T follicular helper cell (primary cell): ENCODE measurements around the gene WWP2.
"Not testable (repeated sequence)": the region's sequence is repeated elsewhere in the genome, so short reads cannot be mapped to it uniquely, and the experiment has no call there.

ENCODE experiments used
- DNase-seq: peaks from one replicate; pipeline ENCODE4 v3.0.0-alpha.2; 2020; ENCODE audit warnings: low read depth

The WWP2 gene

DNA sequence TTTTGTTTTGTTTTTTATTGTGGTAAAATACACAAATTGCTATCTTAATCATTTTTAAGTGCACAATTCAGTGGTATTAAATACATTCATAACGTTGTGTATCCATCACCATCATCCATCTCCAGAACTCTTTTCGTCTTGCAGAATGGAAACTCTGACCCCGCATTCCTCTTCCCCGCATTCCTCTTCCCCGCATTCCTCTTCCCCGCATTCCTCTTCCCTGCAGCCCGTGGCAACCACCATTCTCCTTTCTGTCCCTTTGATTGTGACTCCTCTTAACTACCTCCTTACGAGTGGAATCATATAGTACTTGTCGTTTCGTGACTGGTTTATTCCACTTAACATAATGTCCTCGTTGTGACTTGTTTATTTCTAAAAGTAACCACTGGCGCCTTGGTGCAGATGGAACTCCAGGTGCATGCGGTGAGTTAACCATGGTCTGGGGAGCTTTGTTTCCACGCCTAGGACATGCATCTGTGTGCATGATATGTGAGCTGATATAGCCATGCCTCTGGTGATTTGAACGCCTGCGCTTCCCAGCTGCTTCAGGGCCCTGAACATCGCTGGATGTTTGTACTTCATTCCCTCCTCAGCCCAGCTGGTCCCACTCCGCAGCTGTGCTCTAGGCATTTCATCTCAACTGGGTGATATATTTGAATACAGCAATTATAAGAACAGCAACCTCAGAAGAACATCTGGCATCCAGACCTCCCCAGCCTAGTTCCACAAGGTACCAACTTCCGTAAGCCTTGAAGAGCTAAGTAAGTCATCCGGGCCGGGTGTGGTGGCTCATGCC, 181.3 kb downstream of the WWP2 start:
- DNase-seq = not testable (repeated sequence)

DNA sequence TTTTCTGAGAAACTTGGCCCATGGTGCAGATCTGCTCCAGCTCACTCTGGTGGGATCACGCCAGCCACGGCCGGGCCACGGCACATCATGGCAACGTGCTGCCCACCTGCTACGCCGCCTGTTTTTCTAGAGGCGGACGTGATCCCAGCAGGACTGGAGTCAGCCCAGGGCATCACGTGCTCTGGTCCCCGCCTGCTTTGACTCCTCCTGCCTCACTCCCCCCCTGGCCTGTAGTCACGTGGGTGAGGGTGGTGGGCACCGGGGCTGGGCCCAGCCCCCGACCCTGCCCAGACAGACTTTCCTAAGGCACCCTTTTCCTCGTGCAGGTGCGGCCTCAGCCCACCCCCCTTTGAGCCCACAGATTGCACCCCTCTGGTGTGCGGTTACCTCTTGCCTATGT, 188.3 kb downstream of the WWP2 start:
- not testable (repeated sequence) for DNase-seq

DNA sequence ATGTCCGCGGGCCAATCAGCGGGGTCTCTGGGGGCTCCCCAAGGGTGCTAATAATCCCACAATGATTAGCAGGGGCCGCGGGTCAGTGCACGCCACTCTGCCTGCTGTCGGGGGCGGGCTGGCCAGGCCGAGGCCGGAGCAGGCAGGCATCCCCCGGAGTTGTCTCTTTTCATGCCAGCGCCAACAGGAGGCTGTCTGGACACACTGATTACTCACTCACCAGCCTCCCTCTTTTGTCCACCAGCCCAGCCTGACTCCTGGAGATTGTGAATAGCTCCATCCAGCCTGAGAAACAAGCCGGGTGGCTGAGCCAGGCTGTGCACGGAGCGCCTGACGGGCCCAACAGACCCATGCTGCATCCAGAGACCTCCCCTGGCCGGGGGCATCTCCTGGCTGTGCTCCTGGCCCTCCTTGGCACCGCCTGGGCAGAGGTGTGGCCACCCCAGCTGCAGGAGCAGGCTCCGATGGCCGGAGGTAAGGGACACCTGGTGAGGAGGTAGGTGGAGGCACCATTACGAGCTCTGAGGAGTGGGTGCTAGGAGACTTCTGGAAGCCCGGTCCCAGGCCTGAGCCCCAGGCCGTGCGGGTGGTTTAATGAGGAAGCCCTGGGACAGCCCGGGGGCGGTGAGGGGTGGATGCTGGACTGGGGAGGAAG, 189.0 kb downstream of the WWP2 start, which contains the start of gene CLEC18A:
CLEC18A (plus strand) TSS at position 318 of the 655 bp plus-strand sequence; CDS start at position 351, 33 bp downstream.
- not testable (repeated sequence) for DNase-seq

DNA sequence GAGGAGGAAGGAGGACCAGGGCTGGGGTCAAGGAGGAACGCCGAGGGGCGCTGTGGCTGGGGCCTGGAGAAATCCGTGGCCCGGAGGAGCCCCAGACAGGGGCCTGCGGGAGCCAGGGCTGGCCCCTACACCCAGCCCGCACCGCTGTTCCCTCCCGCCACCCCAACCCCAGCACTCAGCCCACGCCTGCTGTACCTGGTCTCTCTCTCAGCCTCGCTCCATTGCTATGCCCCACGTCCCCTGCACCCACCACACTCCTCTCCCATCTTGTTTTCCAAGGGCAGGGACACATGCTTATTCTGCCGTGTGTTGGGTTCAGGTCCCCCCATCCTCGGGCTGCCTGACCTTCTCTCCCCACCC, 189.5 kb downstream of the WWP2 start:
- DNase-seq = not testable (repeated sequence)

DNA sequence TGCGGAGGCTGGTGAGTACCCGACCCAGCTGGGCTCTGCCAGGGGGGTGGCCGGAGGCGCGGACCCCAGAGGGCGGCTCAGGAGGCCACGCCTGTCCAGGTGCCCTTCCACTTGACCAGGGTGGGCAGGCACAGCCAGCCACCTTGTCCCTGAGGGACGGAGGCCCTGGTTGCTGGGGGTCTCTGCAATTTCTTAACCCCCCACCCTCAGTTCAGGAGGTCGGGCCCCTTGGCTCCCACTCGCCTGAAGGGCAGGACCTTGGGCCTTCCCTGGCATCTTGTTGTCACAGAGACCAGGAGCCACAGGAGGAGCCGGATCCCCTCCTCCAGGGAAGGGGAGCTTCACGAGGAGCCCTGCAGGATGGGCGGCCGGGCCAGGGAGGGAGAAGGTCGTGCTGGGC, 190.0 kb downstream of the WWP2 start:
- DNase-seq = not testable (repeated sequence)

DNA sequence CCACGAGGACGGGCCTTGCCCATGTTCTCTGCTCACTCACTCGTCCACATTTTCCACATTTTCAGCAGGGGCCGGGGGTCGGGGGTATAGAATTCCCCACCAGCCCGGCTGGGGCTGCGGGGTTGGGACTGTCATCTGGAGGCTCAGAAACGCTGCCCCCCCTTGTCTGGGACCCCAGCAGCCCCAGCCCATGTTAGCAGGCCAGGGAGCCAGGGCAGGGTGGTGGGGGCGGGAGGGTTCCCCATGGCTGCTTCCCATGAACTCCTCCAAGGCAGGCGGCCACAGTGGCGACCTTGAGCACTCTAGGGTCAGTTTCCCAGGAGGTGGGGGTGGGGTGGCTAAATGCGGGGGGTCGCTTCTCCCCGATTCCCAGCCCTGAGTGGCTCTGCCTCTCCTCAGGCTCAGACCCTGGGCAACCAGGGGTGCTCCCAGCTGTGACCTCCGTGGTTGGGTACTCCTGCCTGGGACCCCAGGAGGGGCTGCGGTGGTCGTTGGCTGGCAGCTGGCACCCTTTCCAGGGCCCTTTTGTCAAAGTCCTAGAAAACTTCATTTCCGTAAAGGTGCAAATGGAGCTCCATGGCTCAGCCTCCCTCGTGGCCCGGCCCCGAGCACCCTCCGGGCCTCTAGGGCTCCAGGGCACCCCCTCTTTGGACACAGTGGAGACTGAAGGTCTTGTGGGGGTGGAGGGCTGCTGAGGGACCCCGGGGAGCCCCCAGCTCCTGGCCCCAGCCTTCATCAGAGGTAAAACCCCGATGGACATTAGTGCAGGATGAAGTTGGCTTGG, 190.6 kb downstream of the WWP2 start:
- DNase-seq = not testable (repeated sequence)

DNA sequence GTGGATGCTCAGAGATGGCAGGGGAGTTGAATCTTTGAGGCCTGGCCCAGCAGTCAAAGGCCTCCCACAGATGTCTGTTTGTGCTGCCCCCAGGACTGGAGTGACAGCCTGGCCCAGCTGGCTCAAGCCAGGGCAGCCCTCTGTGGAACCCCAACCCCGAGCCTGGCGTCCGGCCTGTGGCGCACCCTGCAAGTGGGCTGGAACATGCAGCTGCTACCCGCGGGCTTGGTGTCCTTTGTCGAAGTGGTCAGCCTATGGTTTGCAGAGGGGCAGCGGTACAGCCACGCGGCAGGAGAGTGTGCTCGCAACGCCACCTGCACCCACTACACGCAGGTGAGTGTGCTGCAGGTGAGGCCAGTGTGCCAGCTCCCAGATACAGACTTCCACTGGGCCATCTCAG, 192.1 kb downstream of the WWP2 start:
- DNase-seq = not testable (repeated sequence)

DNA sequence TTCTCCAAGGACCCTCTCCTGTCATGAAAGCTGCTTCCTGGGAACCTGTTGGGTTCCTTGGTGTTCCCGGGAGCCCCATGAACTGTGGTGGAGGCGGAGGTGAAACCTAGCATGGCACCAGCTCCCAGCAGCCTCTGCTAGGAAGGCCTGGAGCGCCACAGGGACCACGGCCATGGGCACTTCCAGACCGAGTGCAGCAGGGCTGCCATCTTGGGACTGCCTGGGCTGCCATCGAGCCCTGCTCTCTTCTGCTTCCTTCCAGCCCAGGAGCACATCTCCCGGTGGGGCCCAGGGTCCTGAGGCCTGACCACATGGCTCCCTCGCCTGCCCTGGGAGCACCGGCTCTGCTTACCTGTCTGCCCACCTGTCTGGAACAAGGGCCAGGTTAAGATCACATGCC, 201.2 kb downstream of the WWP2 start:
- DNase-seq = not testable (repeated sequence)

DNA sequence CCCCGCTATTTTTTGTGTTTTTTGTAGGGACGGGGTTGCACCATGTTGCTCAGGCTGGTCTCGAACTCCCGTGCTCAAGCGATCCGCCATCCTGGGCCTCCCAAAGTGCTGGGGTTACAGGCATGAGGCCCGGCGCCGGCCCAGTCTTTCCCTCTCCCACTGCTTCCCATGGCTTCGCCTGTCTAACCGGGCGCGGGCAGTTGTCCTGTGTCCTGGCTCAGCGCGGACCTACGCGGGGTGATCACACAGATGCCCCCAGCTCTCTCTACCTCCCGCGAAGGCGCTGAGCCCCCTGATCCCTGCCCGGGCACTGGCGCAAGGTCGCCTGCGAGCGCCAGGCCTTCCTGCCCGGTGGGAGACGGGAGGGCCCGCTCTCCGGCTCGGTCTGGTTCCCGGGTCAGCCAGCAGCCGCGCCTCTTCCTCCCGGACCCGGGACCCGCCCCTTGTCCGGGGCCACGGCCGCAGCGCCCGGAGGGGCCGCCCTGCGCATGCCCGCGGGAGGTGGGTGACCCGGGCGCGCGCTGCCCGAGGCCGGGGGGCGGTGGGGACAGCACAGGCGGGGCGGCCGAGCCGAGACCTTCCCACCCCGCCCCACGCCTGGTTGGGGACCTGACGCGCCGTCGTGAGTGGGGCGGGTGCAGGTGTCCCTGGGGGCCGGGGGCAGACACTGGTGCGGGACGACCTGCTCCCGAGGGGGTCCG, 203.0 kb downstream of the WWP2 start:
- DNase-seq = not testable (repeated sequence)

DNA sequence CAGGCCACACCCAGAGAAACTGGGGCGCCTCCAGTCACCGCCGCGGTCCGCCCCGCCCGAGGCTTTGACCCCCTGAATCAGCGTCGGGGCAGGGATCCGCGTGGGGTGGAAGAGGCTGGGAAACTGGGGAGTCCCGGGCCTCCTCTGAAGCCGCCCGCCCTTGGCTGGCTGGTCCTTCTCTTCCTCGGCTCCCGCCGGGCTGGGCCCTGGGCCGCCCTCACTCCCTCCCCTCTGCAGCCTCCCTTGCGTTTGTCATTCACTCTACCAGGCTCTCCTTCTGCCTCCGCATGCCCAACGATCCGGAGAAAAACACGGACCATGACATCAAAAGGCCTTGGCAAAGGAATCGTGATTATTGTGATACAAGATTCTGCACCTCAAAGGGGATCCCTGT, 203.5 kb downstream of the WWP2 start:
- not testable (repeated sequence) for DNase-seq

DNA sequence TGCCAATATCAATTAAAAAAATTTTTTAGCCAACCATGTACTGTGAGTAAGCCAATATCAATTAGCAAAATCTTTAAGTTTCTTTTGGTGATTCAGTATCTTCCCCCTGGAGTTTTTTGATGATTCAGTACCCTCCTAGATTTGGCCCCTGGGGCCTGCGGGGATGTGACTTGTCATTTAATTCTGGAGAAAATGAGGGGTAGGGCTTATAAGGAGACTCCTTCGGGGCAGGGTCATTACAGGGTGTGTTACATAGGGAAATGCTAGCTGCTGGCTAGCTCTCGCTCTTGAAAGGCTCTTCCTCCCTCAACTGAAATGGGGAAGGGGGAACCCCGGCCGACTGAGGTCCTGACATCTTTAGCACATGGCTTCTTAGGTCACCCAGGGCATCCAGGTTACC, 205.6 kb downstream of the WWP2 start:
- not testable (repeated sequence) for DNase-seq

DNA sequence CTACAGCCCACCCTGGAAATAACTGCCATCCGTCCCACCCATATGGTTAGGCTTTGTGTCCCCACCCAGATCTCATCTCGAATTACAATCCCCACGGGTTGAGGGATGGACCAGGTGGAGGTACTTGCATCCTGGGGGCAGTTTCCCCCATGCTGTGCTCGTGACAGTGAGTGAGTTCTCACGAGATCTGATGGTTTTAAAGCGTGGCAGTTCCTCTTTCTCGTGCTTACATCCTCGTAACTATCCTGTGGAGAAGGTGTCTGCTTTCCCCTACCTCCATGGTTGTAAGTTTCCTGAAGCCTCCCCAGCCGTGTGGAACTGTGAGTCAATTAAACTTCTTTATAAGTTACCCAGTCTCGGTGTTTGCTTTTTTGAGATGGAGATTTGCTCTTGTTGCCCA, 206.0 kb downstream of the WWP2 start:
- not testable (repeated sequence) for DNase-seq

DNA sequence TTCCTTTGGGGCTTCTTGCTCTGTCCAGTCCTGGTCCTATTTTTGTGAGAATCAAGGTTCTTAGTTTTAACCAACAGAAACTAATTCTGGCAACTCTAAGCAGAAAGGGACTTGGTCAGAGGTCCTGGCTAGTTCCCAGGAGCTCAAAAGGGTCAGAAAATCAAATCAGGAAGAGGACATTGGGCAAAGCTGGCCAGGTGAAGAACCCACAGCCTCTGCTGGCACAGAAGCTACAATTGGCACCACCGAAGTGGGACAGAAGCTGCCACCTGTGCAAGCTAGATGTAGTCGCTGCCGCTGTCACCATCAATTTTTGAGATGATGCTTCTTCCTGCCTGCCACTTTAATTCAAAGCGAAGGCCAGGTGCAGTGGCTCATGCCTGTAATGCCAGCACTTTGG, 207.5 kb downstream of the WWP2 start:
- not testable (repeated sequence) for DNase-seq

DNA sequence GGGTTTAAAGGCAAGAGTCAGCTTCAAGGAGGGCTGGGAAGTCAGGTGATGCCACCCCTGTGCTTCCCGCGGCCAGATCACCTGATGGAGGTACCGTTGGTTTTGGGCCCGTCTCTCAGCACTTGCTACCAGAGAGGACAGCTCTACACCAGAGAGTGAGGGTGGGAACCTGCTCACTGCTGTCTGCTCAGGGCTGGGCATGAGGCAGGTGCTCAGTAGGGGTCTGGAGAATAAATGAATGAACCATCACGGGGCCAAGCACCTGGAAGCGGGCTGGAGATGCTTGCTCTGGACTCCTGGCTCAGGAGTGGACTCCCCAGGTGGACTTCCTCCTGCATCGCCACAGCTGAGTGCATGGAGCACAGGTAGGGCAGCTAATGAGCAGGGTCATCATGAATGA, 210.0 kb downstream of the WWP2 start:
- DNase-seq = not testable (repeated sequence)

DNA sequence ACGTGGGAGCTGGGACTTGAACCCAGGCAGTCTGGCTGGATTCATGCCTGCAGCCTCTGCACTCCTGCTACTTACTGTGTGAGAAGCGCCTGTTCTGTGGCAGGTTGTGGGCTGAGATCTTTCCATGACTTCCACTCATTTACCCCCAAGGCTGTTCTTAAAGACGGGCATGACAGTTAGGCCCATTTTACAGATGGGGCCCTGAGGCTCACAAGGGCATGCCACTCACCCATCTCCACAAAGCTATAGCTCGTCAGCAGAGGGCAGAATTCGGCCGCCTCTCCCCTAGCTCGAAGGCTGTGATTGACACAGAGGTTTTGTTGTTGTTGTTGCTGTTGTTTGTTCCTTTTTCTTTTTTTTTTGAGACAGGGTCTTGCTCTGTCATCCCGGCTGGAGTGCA, 210.8 kb downstream of the WWP2 start:
- DNase-seq = not testable (repeated sequence)

DNA sequence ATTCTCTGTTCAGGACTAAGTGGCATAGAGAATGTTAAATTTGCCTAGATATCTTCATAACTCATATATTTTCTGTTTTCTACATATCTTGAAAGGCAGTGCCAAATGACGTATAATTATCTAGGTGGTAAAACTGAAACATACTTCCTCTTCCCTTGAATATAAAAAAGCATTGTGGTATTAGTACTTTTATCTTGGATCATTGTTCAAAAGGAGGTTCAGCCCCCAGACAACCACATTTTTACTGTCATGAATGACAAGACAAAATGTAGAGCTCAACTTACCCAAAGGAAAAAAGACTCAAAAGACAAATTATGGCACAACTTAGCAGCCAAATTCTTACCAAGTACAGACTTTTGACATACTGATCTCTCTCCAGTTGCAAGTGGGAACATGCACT, 223.1 kb downstream of the WWP2 start:
- not testable (repeated sequence) for DNase-seq
